NCI-H146 treated with DMSO at 0.1 percent for 48 hours (cell line): ENCODE data around the gene AGAP1.

Experiments used
- DNase-seq: peaks from one replicate; lab custom pipeline; 2025; ENCODE audit not compliant: unreplicated experiment; lab: John Stamatoyannopoulos, UW

AGAP1 gene

DNA sequence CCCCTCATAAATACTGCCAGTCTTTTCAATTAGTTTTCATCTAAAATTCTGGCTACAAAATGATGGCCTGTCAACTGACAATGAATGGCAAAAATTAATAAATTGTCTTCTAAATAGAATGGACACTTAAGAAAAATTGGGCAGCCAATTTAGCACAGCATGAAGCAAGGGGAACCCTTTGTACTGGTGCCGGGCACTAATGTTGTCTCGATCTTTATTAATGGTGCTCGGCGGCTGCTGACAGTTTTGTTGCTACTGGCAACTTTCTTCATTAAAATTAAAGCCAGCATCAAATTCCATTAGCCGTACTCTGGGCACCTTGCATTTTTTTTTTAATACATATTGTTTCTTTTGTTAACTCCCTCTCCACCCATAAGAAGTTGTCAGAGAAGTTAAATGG is 365.0 kb downstream of the AGAP1 start:
- DNase-seq = peak; percentile 62

DNA sequence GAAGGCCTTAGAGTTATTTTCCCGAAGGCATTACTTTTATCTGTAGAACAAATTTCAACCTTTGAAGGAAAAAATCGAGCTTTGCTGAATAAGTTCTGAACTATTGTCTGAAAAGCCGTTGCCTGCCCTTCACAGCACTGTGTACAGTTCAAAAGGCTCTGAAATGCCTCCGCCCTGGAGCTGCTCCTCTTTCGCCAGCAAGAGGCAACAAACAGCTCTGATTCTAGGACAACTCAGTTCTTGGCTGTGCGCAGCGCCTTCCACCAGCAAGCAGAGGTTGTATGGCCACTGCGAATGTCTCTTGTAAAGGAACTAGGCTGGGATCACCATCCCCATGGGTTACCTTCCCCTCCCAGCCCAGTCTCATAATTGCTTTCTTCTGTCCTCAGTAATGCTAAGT is 365.8 kb downstream of the AGAP1 start:
- no peak for DNase-seq

GRCh38 chr2:235860111-235860510 is 366.3 kb downstream of the AGAP1 start:
- DNase-seq = no peak

GRCh38 chr2:235860871-235861270 is 367.0 kb downstream of the AGAP1 start:
- no peak for DNase-seq

DNA sequence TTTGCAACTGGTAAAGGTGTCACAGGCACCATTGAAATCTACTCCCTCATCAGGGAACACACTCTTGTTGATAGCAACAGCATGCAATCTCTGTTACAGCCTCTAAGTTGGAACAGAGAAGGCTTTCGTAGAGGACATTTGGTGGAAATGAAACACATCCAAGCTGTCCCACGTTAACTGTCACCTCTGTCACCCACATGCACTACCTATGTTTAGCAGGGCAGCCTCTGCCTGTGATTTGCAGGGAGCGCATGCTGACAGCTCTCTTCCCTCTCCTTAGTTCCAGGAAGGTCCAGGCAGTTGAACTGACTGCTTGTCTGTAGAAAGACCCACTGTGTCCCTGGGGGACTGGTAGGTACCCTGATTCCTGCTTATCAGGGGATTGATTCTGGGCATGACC is 367.5 kb downstream of the AGAP1 start:
- DNase-seq = no peak

GRCh38 chr2:235863414-235863813 is 369.6 kb downstream of the AGAP1 start:
- no peak for DNase-seq

DNA sequence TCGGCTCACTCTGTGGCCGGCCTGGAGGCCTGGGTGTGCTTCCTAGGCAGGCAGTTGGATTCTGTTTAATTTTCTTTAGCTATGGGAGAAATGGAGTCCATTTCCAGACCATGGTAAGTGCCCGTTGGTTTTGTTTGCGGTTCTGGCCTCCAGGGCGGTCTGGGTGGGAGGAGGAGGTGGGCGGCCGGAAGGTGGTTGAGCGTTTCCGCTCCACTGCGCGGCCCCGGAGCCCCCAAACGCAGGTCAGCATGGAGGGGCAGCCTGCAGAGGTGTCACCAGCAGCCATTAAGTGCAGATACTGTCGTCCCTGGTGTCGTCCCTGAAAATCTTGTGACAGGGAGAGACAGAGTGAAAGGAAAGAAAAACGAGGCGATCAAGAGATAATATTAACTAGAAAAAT is 370.5 kb downstream of the AGAP1 start:
- DNase-seq = no peak

DNA sequence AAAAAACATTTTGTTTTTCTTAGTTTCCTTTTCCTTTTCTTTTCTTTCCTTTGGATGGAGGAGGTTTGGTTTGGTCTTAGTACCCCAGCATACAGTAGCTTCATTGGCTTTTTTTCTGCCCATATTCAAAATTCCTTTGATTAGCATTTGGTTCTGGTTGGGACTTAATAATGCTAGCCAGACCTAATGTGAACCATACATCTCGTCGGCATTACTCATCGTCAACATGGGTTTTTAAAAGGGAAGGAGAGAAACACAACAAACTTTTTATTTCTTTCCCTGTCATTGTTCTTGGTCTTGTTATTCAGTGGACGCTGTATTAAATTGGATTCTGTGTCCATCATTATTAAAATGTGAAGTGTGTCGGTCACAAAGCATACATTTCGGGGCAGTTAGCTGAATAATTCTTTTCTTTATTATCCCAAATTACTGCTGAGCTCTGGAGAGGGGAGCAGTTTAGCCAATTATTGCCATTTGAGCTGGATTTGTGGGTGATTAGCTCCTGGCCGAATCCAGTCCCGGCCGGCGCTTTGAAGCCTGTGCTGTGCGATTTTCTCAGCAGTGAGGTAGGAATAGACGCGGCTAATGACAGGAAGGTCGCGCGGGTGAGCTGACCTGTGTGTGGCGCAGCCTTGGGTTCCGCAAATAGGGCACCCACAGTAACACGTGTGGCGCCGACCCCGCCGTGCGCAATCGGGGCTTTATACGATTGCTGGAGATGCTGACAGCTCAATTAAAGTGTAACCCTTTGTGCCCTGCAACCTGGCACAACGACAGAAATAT is 371.1 kb downstream of the AGAP1 start:
- no peak for DNase-seq

GRCh38 chr2:235866373-235866772 is 372.5 kb downstream of the AGAP1 start:
- no peak for DNase-seq

- no peak for DNase-seq
Observed at GRCh38 chr2:235868224-235868623, 374.4 kb downstream of the AGAP1 start.

- no peak for DNase-seq
Observed at GRCh38 chr2:235868645-235869044, 374.8 kb downstream of the AGAP1 start.

- no peak for DNase-seq
Observed at GRCh38 chr2:235870515-235870914, 376.7 kb downstream of the AGAP1 start.

DNA sequence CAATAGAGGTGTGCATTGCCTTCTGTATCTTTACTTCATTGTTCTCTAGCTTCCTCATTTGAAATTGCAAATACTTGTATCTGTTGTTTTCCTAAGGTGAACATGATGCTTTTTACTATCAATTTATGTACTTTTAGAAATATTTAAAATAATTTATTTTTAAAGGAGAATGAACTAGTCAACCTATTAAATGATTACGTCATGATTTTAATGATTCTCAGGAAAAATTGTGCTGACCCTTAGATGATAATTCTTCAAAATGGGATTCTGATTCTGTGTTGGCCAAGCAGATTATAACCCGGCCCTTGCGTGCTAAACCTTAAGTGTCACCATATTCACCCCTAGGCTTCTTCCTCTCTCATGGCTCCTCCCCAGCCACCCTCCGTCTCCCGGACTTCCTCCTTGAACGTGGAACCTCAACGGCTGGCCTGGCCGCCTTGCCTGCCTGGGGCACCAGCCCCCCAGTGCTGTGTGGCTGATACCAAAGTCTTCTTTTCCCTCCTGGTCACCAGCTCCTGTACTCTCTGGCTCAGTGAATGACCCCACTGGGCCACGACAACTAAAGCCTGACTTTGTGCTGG is 382.3 kb downstream of the AGAP1 start:
- no peak for DNase-seq

DNA sequence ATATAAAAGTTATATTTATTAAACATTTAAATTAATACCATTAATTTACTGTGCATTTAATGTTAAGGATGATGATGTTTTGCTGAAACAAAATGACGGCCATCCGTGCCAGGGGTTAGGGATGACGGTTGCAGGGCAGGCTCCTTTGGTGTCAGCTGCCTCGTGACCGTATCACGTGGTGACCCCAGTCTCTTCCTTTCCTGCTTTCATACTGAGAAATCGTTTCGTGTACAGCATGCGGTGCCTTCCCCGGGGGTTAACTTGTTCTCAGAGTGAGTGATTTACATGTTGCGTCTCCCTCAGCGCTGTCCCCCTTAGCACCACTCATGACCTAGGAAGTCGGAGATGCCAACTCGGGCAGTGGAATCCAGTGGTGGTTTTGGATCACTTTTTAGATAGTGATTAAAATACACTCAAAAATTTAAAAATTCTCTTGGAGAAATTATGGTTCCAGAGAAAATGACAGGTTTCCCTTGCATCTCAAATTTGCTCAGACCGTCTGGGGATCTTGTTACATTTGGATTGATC is 383.5 kb downstream of the AGAP1 start:
- DNase-seq = no peak

GRCh38 chr2:235879116-235879515 is 385.3 kb downstream of the AGAP1 start:
- no peak for DNase-seq

DNA sequence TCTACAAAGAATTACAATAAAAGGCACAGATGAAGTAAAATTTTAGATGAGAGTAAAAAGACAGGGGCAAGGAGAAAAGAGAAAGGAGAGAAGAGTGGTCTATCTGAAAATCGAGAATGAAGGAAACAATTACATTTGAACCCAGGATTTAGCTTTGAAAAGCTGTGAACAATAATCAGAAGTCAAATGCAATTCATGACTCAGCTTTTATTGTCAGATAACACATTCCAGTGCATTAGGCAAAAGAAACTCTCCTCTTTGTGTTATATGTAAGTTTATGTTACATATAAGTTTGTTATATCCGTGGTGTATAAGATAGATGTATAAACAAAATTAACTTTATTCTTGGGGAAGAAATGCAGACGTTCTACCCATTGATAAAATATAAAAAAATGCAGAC is 389.8 kb downstream of the AGAP1 start:
- no peak for DNase-seq

DNA sequence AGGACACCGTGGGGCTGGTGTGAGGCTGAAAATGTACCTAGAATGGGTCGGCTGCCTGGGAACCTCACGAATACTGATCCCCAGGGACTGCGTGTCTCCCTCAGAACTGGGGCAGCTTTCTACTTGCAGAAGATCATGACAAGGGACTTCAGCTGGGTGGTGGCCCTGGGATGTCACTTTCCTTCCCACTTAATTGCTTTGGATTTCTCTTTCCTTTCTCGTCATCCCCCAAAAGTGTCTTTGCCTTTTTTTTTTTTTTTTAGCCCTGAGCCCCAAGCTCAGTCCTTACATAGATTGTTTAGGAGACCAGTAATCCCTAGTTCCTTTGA is 395.4 kb downstream of the AGAP1 start:
- DNase-seq = no peak

- no peak for DNase-seq
Observed at GRCh38 chr2:235893129-235893698, 399.4 kb downstream of the AGAP1 start.

DNA sequence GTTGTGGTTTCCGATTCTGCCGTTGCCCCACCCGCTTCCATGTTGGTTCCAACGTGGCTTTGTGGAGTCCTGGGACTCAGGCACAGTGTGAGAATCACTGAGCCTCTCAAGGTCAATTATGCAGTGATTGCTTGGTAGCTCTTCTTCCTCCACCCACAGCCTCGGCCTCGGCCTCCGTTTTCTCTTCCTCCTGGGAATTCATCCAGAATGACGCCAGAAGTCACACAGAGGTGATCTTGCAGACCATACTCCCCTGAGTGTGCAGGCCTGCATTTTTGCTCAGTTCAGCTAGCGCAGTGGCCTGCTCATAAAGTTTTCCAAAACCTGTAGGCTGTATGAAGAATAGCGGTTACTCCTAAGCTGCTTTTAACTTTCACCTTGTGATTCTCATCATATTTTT is 401.0 kb downstream of the AGAP1 start:
- DNase-seq = no peak

GRCh38 chr2:235896061-235896460 is 402.2 kb downstream of the AGAP1 start:
- no peak for DNase-seq

- no peak for DNase-seq
Observed at GRCh38 chr2:235897992-235898391, 404.1 kb downstream of the AGAP1 start.

GRCh38 chr2:235898766-235899165 is 404.9 kb downstream of the AGAP1 start:
- DNase-seq = no peak
